ENCODE results near the gene SEPTIN11.
A peak's percentile ranks its signal among the peaks of the same experiment; 100 is the strongest.

Gene SEPTIN11

DNA sequence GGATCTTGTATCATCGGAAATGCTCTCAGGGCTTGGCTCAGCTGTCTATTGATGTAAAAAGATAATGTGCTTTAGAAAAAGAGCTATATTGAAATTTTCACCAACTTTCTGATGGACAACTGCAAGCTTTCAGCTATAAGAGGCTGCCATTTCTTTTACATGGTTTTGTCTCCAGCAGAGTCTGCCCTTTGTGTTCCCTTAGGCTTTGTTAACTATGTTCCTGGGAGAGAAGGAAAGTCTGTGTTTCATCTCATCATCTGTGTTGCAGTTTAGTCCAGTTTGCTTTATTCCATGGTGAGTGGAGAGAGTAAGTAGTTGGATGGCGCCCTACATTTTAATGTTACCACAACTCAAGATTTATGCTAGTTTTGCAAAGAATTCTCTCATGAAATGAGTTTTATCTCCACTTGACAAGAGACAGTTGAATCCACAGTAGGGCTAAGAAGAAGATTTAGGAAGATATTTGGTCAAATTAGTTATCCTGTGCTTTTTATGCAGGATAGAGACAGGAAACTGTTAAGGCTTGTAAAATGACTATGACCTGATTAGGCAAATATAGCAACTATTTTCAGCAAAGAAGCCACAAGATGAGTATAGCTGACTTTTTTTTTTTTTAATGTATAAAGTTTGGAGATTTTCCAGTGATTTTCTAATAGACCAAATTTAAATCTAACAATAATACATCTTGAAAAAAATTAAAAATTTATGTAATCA is 16.5 kb downstream of the SEPTIN11 start:
- no peak overlapping the region for H3K4me3 ChIP-seq (ENCODE audit: control insufficient read depth, low read depth, low read length)
- no peak for DNase-seq (ENCODE audit: low read depth)
- no peak for TF ChIP-seq CTCF (conservative IDR thresholded peaks at IDR 0.05; ENCODE audit: control insufficient read depth, insufficient read depth, low read depth, low read length)

GRCh38 chr4:76968937-76969336 is 19.4 kb downstream of the SEPTIN11 start:
- no peak for TF ChIP-seq CTCF (conservative IDR thresholded peaks at IDR 0.05; ENCODE audit: control insufficient read depth, insufficient read depth, low read depth, low read length)
- no peak for DNase-seq (ENCODE audit: low read depth)
- no peak overlapping the region for H3K4me3 ChIP-seq (ENCODE audit: control insufficient read depth, low read depth, low read length)

- TF ChIP-seq CTCF (conservative IDR thresholded peaks at IDR 0.05; ENCODE audit: control insufficient read depth, insufficient read depth, low read depth, low read length), result no peak
- DNase-seq (ENCODE audit: low read depth), result no peak
- no peak overlapping the region for H3K4me3 ChIP-seq (ENCODE audit: control insufficient read depth, low read depth, low read length)
Measured at GRCh38 chr4:76969495-76969894, 19.9 kb downstream of the SEPTIN11 start.

GRCh38 chr4:76969941-76970529 is 20.5 kb downstream of the SEPTIN11 start:
- no peak for TF ChIP-seq CTCF (conservative IDR thresholded peaks at IDR 0.05; ENCODE audit: control insufficient read depth, insufficient read depth, low read depth, low read length)
- H3K4me3 ChIP-seq (ENCODE audit: control insufficient read depth, low read depth, low read length), result no peak overlapping the region
- DNase-seq (ENCODE audit: low read depth), result no peak

DNA sequence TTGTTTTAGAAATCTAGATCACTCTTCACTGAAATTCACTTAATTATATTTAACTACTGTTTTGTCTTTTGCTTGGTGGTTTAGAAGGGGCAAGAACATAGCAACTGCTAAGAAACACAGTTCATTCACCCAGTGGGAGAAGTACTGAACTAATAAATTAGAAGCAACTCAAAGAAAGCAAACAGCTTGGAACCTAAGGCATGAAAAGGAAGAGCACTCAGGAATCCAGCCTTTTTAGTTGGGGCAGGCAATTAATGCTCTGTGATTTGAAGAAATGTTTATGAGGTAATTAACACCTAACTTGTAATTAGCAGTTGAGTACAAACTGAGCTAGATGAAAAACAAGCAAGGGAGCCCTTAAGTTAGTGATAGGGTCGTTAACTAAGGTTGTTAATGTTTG is 22.8 kb downstream of the SEPTIN11 start:
- no peak for DNase-seq (ENCODE audit: low read depth)
- no peak overlapping the region for H3K4me3 ChIP-seq (ENCODE audit: control insufficient read depth, low read depth, low read length)
- no peak for TF ChIP-seq CTCF (conservative IDR thresholded peaks at IDR 0.05; ENCODE audit: control insufficient read depth, insufficient read depth, low read depth, low read length)

- TF ChIP-seq CTCF (conservative IDR thresholded peaks at IDR 0.05; ENCODE audit: control insufficient read depth, insufficient read depth, low read depth, low read length), result no peak
Measured at GRCh38 chr4:76974150-76974549, 24.6 kb downstream of the SEPTIN11 start.

More at GRCh38 chr4:76974150-76974549, 24.6 kb downstream of the SEPTIN11 start:
- no peak overlapping the region for H3K4me3 ChIP-seq (ENCODE audit: control insufficient read depth, low read depth, low read length)
- peak; percentile 43 for DNase-seq (ENCODE audit: low read depth)

All from fibroblast of mammary gland (primary cell).